SK-MEL-5 (cell line): ENCODE results near the gene NUCKS1. TPM values are rescaled to one million over a fixed set of nuclear protein-coding genes. Genes with fewer than 3 reads are reported as not detected.

ENCODE experiments used
- DNase-seq: peaks from one replicate; pipeline ENCODE4 v3.0.0-alpha.2; 2016; ENCODE audit warnings: low read depth, low spot score
- in situ Hi-C: cut with HindIII; loops from 2 replicates; pipeline ENCODE4 v1.10.0; 2016; ENCODE audit warnings: low sequenced_read_pairs, high pct_unique_total_duplicates, low pct_unique_long_range_greater_than_20kb
- total RNA-seq: library from RNA; depleted of rRNA; stranded (reverse); fragments of >200 nt; shearing (Covaris generic); gene quantifications from 2 replicates; pipeline ENCODE4 v1.2.3, GENCODE V29; 2014

The NUCKS1 gene
- total RNA-seq, 1 experiment from 2014 or later, result 63.2 TPM

DNA sequence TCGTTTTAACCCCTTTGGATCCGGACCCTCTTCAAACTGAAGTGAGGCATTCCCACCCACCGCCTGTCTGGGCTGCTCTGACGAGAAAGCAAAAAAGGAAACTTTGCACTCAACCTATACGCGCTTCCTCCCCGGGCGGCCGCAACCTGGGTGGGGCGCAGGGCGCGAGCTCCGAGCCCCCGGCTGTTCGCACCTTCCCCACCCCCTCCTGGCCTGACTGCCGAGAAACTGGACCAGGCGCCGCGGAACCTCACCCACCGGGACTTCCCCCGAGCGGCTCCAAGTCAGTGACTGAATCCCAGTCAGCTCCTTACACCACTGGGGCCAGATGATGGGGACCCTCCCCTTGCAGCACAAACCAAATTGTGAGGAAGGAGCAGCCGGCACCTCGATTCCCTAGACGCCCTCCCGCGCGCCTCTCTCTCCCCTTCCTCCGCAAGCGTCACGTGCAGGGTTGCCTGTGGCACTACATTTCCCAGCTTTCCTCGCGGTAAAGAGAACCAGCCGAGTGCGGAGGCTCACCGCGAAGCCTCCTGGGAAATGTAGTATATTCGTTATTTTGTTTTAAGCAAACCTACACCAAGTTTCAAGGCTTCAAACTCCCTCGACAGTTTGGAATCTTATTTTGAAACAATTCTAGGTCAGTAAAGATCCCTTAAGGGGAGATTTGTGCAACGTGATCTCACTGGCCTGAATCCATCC, 25.2 kb upstream of the NUCKS1 start, which contains the start of gene RAB29:
TSS of gene RAB29 (minus strand) at position 468 of the 702 bp plus-strand sequence. CDS start 526 bp downstream, outside the sequence.
- in situ Hi-C loops, result no loop called here
- DNase-seq, result peak; percentile 89

DNA sequence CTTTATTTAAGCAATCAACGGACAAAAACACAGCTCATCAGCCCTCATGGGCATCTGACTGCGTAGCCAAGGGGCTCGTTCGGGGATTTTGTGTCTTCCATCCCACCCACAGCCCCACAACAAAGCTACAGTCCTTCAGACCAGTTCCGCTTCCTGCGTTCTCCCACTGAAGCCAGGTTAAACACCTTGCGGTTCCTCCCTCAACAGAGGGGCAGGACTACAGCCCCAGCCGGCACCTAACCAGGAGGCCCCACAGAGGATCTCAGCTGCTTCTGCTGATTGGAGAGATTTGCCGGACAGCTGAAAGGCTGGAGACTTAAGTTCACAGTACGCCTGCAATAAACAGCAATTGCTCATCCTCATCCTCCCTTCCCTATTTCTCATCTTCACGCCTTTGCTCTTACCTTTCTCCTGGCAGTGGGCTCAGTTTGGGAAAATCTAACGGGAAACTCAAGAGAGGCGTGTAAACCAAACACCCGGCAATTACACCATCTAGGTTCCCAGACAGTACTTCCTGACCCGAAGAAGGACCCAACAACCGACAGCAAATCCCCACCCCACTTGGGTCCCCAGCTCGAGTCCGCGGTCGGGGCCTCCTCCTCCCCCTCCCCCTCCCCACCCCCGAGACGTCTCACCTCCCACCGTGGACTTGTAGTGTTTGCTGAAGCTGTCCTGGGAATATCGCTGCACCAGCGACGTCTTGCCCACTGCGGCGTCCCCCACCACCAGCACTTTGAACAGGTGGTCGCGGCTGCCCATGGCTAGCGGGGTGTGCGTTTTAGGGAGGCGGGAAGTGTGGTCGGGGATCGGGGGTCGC, 24.4 kb upstream of the NUCKS1 start:
- peak; percentile 7 for DNase-seq
- in situ Hi-C loops, result no loop called here

DNA sequence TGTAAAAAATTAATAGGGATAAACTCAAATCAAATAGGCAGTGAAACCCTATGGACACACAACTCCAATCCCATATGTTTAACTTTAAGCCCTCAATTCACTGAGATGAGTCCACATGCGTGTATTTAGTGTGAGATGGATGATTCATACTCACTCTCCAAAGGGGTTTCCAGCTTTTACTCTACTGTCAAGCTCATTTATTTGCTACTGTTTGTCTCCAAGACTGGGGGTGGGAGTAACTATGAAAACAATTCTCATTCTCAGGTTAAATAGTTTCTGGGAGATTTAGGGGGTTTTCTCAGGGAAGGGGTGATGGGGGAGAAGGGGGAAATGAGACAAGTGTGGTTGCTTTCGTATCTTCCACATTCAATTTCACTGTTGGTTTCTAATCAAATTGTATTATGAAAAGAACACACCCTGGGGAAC, 22.6 kb upstream of the NUCKS1 start:
- DNase-seq, result no peak
- in situ Hi-C loops, result no loop called here

DNA sequence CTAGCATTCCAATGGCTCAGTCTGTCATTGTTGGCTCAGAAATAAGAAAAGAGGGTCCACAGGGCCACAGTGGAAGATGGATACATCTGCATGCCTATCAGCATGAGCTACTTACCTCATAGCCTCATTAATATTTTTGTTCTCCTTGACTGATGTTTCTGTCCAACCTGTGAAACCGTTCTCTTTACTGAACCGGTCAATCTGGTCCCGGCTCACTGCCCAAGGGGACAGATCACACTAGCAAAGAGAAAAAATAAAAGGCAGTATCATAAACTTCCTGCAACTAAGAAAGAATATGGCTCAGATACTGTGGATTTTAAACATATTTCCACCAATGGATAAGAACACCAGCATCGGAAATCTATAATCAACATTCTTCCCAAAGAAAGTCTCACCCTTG, 20.6 kb upstream of the NUCKS1 start:
- DNase-seq, result no peak
- in situ Hi-C loops, result no loop called here

DNA sequence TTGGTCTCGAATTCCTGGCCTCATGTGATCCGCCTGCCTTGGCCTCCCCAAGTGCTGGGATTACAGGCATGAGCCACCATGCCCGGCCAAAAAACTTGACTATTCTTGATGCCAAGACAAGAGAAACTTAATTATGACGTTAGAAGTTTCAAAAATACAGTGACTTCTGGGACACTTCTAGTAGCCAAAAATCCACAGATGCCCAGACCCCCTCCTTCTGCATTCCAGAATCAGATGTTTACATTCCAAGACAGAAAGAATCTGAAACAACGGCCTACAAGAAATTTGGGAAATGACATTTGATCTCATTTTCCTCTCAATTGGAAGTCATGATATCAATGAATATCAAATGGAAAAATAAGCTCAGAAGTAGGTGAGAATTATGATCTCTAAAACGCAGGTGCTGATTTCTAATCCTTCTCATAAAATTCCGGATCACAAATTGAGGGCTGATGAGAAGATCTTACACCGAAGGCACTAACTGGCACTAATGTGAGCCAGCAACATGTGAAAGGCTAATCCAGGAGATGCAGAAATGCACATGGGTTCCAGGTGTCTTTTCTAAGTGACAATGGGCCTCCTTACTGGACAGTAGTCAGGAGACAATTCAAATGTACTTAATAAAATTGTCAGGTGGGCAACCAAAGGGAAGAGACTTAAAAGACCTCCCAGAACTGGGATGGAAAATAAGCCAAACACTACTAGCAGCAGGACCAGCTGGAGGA, 19.8 kb upstream of the NUCKS1 start:
- DNase-seq, result no peak

DNA sequence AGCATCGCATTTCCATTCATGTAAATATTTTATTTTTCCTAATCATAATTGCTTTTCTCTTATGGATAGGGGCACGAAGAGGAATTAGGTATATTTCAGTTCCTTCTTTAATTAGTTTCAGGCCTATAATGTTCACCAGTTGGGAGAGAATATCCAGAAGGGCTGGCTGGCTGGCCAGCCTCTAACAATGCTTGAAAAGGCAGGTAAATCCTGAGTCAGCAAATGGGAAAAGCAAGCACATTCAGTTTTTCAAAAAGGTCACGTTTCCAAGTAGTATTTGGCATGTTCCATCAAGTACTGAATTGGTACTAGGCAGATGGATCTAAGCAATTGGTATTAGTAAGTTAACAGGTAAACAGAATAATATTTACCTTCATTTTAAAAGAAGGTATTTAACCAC, 17.3 kb upstream of the NUCKS1 start:
- DNase-seq, result no peak
- in situ Hi-C loops, result no loop called here

More for the DNA sequence above, 19.8 kb upstream of the NUCKS1 start:
- in situ Hi-C loops, result no loop called here

DNA sequence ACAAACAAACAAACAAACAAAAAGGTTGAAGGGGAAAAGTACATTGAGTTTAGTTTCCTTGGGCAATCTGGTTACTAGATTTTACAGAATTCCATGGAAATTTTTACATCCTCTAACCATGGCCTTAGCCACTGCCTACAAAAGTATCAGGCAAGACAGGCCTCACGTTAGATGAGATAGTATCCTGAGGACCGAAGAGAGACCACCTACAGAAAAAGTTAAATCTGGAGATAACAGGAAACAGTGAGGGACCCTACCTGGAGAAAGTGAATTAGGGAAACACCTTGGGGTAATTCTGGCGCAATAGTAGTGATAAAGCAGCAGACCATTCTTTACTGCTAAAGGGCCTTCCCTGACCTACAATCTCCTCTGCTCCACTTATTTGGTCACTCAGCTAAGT, 16.6 kb upstream of the NUCKS1 start:
- in situ Hi-C loops, result no loop called here
- no peak for DNase-seq

DNA sequence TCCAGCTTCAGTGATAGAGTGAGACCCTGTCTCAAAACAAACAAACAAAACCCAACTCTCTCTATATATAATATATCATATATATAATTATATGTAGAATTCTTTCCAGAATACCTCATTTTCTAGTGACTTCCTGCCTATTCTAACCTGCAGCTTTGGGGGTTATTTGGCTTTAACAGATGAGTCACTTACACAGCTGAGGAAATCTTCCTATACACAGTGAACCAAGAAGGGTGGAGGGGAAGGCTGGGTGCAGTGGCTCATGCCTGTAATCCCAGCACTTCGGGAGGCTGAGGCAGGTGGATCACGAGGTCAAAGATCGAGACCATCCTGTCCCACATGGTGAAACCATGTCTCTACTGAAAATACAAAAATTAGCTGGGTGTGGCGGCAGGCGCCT, 16.1 kb upstream of the NUCKS1 start:
- no peak for DNase-seq
- in situ Hi-C loops, result no loop called here

DNA sequence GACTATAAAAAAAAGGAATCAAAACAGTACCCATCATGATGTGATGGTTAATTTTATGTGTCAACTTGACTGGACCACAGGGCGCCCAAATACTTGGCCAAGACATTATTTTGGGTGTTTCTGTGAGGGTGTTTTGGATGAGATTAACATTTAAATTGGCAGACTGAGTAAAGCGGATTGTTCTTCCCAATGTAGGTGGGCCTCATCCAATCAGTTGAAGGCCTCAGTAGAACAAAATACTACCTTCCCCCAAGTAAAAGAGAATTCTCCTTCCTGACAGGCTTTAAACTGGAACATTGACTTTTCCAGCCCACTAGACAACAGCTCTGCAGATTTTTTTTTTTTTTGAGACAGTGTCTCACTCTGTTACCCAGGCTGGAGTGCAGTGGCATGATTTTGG, 14.6 kb upstream of the NUCKS1 start:
- DNase-seq, result no peak
- in situ Hi-C loops, result no loop called here

DNA sequence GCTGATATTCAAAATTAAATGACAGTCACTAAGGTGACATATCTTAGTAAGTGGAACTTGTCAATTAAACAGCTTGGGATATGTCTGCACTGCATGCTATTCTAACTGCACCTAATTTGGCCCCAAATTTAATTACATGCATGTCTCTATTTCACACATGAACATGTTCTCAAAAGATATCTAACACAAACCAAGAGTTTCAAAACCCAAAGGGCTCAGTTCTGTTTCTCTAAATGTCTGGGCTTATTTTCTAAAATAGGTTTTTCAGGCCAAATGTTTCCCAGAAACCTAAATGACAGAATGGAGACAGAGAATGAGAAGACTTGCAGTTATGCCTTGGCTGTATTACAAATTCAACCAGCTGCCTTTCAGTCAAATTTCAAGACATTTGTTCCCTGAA, 14.0 kb upstream of the NUCKS1 start:
- in situ Hi-C loops, result no loop called here

DNA sequence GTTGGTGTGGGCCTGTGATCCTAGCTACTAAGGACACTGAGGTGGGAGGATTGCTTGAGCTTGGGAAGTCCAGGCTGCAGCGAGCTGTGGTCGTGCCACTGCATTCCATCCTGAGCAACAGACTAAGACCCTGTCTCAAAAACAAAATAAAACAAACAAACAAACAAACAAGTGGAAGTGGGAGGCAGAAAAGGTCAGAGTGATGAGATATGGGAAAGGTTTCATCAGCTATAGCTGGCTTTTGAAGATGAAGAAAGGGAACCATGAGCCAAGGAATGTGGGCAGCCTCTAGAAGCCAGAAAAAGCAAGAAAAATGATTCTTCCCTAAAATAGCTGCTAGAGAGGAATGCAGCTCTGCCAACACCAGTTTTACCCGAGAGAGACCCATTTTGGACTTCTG, 10.6 kb upstream of the NUCKS1 start:
- DNase-seq, result no peak
- in situ Hi-C loops, result no loop called here

More for the DNA sequence above, 14.0 kb upstream of the NUCKS1 start:
- no peak for DNase-seq

DNA sequence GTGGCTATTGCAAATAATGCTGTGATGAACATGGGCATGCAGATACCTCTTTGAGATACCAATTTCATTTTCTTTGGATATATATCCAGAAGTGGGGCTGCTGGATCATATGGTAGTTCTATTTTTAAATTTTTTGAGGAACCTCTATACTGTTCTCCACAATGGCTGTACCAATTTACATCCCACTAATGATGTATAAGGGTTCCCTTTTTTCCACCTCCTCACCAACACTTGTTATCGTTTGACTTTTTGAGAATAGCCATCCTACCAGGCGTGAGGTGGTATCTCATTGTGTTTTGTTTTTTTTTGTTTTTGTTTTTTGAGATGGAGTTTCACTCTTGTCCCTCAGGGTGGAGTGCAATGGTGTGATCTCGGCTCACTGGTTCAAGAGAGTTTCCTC, 6.6 kb upstream of the NUCKS1 start:
- in situ Hi-C loops, result no loop called here

DNA sequence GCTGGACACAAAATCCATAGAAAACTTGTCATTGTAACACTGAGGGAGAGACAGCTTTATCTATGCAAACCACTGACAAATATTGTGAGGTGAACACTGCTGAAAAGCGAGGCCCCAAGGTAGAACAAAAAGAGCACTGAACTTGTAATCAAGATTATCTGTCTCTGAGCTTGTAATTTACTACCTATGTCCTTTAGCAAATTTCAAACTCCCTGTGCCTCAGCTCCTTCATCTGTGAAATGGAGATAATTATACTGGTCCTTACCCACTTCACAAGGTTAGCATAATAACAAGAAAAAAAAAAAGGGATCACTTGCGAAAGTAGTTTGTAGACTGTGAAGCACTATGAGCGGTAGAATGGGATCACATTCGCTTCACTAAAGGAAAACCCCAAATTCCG, 4.9 kb upstream of the NUCKS1 start:
- in situ Hi-C loops, result no loop called here
- DNase-seq, result no peak

More for the DNA sequence above, 6.6 kb upstream of the NUCKS1 start:
- DNase-seq, result no peak

DNA sequence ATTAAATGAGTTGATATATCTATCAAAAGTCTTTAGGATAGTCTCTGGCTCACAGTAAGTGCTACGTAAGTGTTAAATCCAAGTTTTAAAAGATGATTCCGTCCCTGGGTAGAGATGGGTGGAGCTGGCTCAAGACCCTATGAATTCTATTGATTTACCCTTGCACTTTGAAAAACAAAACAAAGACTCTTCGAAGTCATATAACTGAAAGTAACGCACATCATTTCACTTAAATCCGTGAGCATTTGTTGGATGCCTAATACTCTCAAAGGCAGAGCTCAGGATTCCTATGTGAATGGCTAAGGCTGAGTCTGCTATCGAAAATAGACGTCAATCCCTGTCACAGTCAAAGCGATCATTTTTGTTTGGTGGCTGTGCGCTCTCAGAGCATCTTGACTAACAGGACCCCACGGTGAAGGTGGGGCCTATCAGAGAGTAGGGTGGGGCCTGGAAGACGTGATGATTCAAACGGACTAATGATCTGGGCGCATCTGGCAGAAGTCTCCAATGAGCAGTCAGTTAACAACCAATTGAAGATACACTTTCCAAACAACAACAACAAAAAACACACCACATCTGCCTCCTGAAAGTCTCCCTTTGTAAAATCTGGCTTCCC, 1.2 kb upstream of the NUCKS1 start:
- in situ Hi-C loops, result no loop called here
- DNase-seq, result peak; percentile 31

DNA sequence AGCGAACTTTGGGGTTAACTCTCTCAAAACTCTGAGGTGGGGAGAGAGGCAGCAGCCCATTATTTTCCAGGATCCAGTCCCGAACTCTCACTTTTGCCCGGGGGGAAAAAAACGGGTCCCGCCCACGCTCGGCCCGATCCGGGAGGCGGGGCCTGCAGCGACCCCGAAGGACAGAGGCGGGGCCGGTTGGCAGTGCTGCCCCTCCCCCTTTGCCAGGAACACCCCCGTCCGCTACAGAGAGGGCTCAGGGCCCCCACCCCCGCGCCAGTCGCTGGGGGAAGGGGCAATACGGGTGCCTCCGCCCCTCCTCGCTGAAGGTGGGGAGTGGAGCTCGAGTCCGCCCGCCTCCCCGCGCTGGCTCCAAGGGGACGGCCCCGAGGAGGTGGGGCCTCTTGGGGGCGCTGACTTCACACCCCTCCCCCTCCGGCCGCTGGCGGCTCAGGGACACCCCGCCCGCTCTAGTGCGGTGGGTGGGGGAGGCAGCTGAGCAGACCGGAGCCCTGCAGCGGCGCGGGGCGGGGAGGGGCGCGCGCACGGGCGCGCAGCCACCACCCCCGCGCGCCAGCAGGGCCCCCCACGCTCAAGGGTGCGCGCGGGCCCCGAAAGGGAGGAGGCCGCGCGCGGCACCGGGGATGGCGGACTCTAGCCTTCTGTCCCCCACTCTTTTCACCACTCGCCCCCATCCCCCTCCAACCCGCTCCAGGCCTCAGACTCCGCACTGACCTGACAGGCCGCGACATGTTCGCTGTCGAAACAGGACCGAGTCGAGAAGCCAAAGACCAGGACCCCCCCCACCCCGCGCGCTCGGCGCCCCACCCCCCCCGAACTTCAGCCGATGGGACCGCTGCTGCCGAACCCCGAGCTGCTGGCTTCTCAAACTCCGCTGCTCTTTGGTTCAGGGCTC, 496 bp downstream of the NUCKS1 start:
- peak; percentile 94 for DNase-seq
- in situ Hi-C loops, result no loop called here

DNA sequence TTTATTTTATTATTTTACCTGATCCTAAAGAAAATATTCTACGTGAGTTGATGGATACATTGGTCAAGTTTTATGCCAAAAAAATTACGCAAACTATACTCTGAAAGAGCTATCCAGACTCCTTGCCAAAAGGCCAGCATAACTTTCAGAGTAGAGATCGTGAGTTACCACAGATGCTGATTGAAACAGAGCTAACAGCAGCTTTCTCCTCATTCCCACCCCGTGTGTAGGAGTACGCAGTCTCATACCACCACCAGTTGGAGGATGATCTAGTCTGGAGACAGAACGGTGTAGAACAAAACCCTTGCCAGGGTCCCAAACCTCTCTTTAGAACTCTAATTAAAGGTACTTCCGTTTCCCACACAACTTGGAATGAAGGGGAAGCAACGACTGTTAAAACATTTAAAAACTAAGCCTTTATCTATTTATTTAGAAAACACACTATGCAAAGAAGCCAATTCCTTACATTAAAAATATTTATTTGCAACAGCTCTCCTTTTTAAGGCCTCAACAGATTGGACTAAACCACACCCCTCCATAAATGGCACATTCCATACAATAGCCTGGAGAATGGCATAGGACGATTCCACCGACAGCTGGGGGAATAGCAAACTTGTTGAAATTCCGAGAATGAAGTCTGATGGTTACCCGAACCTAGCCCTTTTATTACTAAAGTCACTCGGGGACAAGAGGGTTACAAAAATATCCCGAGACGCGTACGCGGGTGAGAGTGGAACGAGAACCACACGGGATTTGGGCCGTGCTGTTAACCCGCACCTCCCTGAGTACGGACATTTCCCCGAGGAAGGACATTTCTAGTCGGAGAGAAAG, 1.4 kb downstream of the NUCKS1 start:
- in situ Hi-C loops, result no loop called here
- peak; percentile 50 for DNase-seq
